Naive B cell (primary cell): ENCODE results near the gene NARF. TPM values are rescaled to one million over a fixed set of nuclear protein-coding genes. Genes with fewer than 3 reads are reported as not detected.
A peak's percentile ranks its signal among the peaks of the same experiment; 100 is the strongest.
"Not testable (repeated sequence)": the region's sequence is repeated elsewhere in the genome, so short reads cannot be mapped to it uniquely, and the experiment has no call there.

ENCODE experiments used
- ATAC-seq, 2 donors: fragments of 150-1000 bp; cut with Tn5 transposase; 2 replicates each; pipeline ENCODE4 v1.10.0; 2021; ENCODE audit warnings: low read depth in 2 of 2, mild to moderate bottlenecking in 2 of 2, moderate library complexity in 2 of 2
- DNase-seq: peaks from one replicate; pipeline ENCODE4 v3.0.0; 2022
- H3K27ac Mint-ChIP-seq, 6 donors: one replicate each; pipeline ENCODE4 v1.8.0; 2020 to 2022; ENCODE audit warnings: mild to moderate bottlenecking in 6 of 6, mixed read lengths in 6 of 6, moderate library complexity in 5 of 6, inconsistent platforms in 2 of 6
- H3K27me3 Mint-ChIP-seq, 3 donors: one replicate each; pipeline ENCODE4 v1.8.0; 2021 to 2022; ENCODE audit warnings: mixed read lengths in 3 of 3, mild to moderate bottlenecking in 1 of 3
- H3K36me3 Mint-ChIP-seq, 2 donors: one replicate each; pipeline ENCODE4 v1.8.0; 2020 to 2022; ENCODE audit warnings: mixed read lengths in 2 of 2, inconsistent platforms in 1 of 2, mild to moderate bottlenecking in 1 of 2
- H3K4me1 Mint-ChIP-seq, 3 donors: one replicate each; pipeline ENCODE4 v1.8.0; 2020 to 2022; ENCODE audit warnings: mixed read lengths in 3 of 3, inconsistent platforms in 1 of 3, mild to moderate bottlenecking in 1 of 3, moderate library complexity in 1 of 3
- H3K4me3 Mint-ChIP-seq, 8 donors: one replicate each; pipeline ENCODE4 v1.8.0; 2020 to 2022; ENCODE audit warnings: mild to moderate bottlenecking in 8 of 8, mixed read lengths in 8 of 8, moderate library complexity in 8 of 8, inconsistent platforms in 2 of 8
- H3K9me3 Mint-ChIP-seq, 7 donors: one replicate each; pipeline ENCODE4 v1.8.0; 2020 to 2022; ENCODE audit warnings: mixed read lengths in 7 of 7, mild to moderate bottlenecking in 5 of 7, inconsistent platforms in 2 of 7, moderate library complexity in 1 of 7
- polyA plus RNA-seq, 6 donors: library from polyadenylated mRNA; unstranded; fragments of 300-500 nt; fragmentation: Illumina TruSeq; gene quantifications; one replicate each; pipeline ENCODE4 v1.2.3, GENCODE V29; 2021; ENCODE audit warnings: low read depth in 6 of 6

Gene NARF
- polyA plus RNA-seq, result 100 to 1,000 TPM in 3 of 6 donors, 10 to 100 TPM in 3; 72.3 to 137 (median 95.0) TPM

GRCh38 chr17:82458179-82458884 lies at the start of gene NARF:
TSS of gene NARF (plus strand) at chr17:82458741. CDS start at chr17:82458804, 63 bp downstream.
- ATAC-seq (peak; percentile 90 to 91), DNase-seq (peak; percentile 97)
- peak within 1 kb of the TSS; percentile 98 to 99 (median 99) for H3K27ac Mint-ChIP-seq
- no peaks in the 10 kb centered on the region for H3K9me3 Mint-ChIP-seq
- H3K4me3 Mint-ChIP-seq, result peak within 1 kb of the TSS; percentile 88 to 95 (median 92)
- peaks cover 33 to 37% (median 36%) of the 10 kb centered on the region in 3 donors for H3K4me1 Mint-ChIP-seq
- H3K27me3 Mint-ChIP-seq, result no peaks in the 10 kb centered on the region
- peaks cover 5 to 10% of the 10 kb centered on the region in 2 donors for H3K36me3 Mint-ChIP-seq

GRCh38 chr17:82408938-82409318 lies 49.6 kb upstream of the NARF start:
- Mint-ChIP-seq H3K36me3 (peaks cover 0 to 2% of the 10 kb centered on the region in 2 donors), H3K4me3 (peak overlapping the region in 1 of 8 donors; percentile 29), H3K27ac (no peak overlapping the region), H3K4me1 (peaks cover 8 to 22% (median 14%) of the 10 kb centered on the region in 3 donors), H3K9me3 (no peaks in the 10 kb centered on the region), H3K27me3 (no peaks in the 10 kb centered on the region)
- no peak for DNase-seq
- no peak for ATAC-seq

- Mint-ChIP-seq H3K4me3 (no peak overlapping the region), H3K27me3 (no peaks in the 10 kb centered on the region), H3K9me3 (no peaks in the 10 kb centered on the region), H3K36me3 (peaks cover 0 to 5% of the 10 kb centered on the region in 2 donors), H3K27ac (no peak overlapping the region), H3K4me1 (peaks cover 15 to 34% (median 24%) of the 10 kb centered on the region in 3 donors)
- DNase-seq, result no peak
- ATAC-seq, result no peak
Observed at GRCh38 chr17:82410014-82410716, 48.4 kb upstream of the NARF start.

- Mint-ChIP-seq H3K36me3 (peaks cover 0 to 5% of the 10 kb centered on the region in 2 donors), H3K4me3 (no peak overlapping the region), H3K4me1 (peaks cover 17 to 40% (median 28%) of the 10 kb centered on the region in 3 donors), H3K9me3 (no peaks in the 10 kb centered on the region), H3K27ac (no peak overlapping the region), H3K27me3 (no peaks in the 10 kb centered on the region)
- ATAC-seq (no peak), DNase-seq (no peak)
Observed at GRCh38 chr17:82411396-82412053, 47.0 kb upstream of the NARF start.

GRCh38 chr17:82412081-82412480 lies 46.5 kb upstream of the NARF start:
- H3K9me3 Mint-ChIP-seq, H3K27me3 Mint-ChIP-seq, H3K4me3 Mint-ChIP-seq: not testable (repeated sequence)

GRCh38 chr17:82412535-82413520 lies 45.7 kb upstream of the NARF start:
- Mint-ChIP-seq H3K9me3 (no peaks in the 10 kb centered on the region), H3K27me3 (no peaks in the 10 kb centered on the region), H3K4me1 (peaks cover 17 to 34% (median 20%) of the 10 kb centered on the region in 3 donors), H3K36me3 (peaks cover 0 to 5% of the 10 kb centered on the region in 2 donors), H3K27ac (peak overlapping the region in 2 of 6 donors; percentile 64 to 88), H3K4me3 (peak overlapping the region in 2 of 8 donors; percentile 33 to 70)
- DNase-seq, result no peak
- no peak for ATAC-seq

More at GRCh38 chr17:82412081-82412480, 46.5 kb upstream of the NARF start:
- not testable (repeated sequence) for DNase-seq, H3K27ac Mint-ChIP-seq, H3K36me3 Mint-ChIP-seq, ATAC-seq
- peaks cover 17 to 40% (median 28%) of the 10 kb centered on the region in 3 donors for H3K4me1 Mint-ChIP-seq

- peak; percentile 15 to 20 for ATAC-seq
Observed at GRCh38 chr17:82414548-82415281, 43.8 kb upstream of the NARF start.

GRCh38 chr17:82415336-82415735 lies 43.2 kb upstream of the NARF start:
- H3K4me1 Mint-ChIP-seq, result peaks cover 22 to 32% (median 29%) of the 10 kb centered on the region in 3 donors
- peak overlapping the region in 3 of 6 donors; percentile 41 to 92 (median 60) for H3K27ac Mint-ChIP-seq
- peaks cover 0 to 5% of the 10 kb centered on the region in 2 donors for H3K36me3 Mint-ChIP-seq
- DNase-seq (no peak), ATAC-seq (no peak)
- no peaks in the 10 kb centered on the region for H3K9me3 Mint-ChIP-seq
- peak overlapping the region in 2 of 8 donors; percentile 12 to 19 for H3K4me3 Mint-ChIP-seq
- no peaks in the 10 kb centered on the region for H3K27me3 Mint-ChIP-seq

More at GRCh38 chr17:82414548-82415281, 43.8 kb upstream of the NARF start:
- Mint-ChIP-seq H3K27me3 (no peaks in the 10 kb centered on the region), H3K4me3 (peak overlapping the region in 4 of 8 donors; percentile 2 to 19 (median 14)), H3K27ac (peak overlapping the region in 1 of 6 donors; percentile 60), H3K9me3 (no peaks in the 10 kb centered on the region), H3K36me3 (peaks cover 0 to 5% of the 10 kb centered on the region in 2 donors), H3K4me1 (peaks cover 17 to 27% (median 23%) of the 10 kb centered on the region in 3 donors)
- DNase-seq, result peak; percentile 60

- peaks cover 0 to 5% of the 10 kb centered on the region in 2 donors for H3K36me3 Mint-ChIP-seq
- H3K4me3 Mint-ChIP-seq, result peak overlapping the region in 1 of 8 donors; percentile 12
- H3K9me3 Mint-ChIP-seq, result no peaks in the 10 kb centered on the region
- peak overlapping the region in 4 of 6 donors; percentile 41 to 92 (median 58) for H3K27ac Mint-ChIP-seq
- H3K27me3 Mint-ChIP-seq, result no peaks in the 10 kb centered on the region
- no peak for ATAC-seq
- no peak for DNase-seq
- peaks cover 24 to 33% (median 29%) of the 10 kb centered on the region in 3 donors for H3K4me1 Mint-ChIP-seq
Observed at GRCh38 chr17:82415786-82416185, 42.8 kb upstream of the NARF start.

- Mint-ChIP-seq H3K4me3 (peak overlapping the region in 2 of 8 donors; percentile 12 to 56), H3K36me3 (peaks cover 5% of the 10 kb centered on the region in 2 donors), H3K27ac (no peak overlapping the region), H3K4me1 (peaks cover 28 to 38% (median 29%) of the 10 kb centered on the region in 3 donors), H3K27me3 (no peaks in the 10 kb centered on the region), H3K9me3 (no peaks in the 10 kb centered on the region)
- DNase-seq (no peak), ATAC-seq (no peak)
Observed at GRCh38 chr17:82416264-82416663, 42.3 kb upstream of the NARF start.

GRCh38 chr17:82416771-82417170 lies 41.8 kb upstream of the NARF start:
- no peaks in the 10 kb centered on the region for H3K27me3 Mint-ChIP-seq
- no peaks in the 10 kb centered on the region for H3K9me3 Mint-ChIP-seq
- no peak overlapping the region for H3K27ac Mint-ChIP-seq
- ATAC-seq (no peak), DNase-seq (no peak)
- H3K4me1 Mint-ChIP-seq, result peaks cover 28 to 43% (median 29%) of the 10 kb centered on the region in 3 donors
- H3K36me3 Mint-ChIP-seq, result peaks cover 5 to 10% of the 10 kb centered on the region in 2 donors
- H3K4me3 Mint-ChIP-seq, result peak overlapping the region in 1 of 8 donors; percentile 69
